Caco-2 (cell line): ENCODE data around the gene SCAPER. TPM values are rescaled to one million over a fixed set of nuclear protein-coding genes. Genes with fewer than 3 reads are reported as not detected.

Experiments used
- BruUV-seq: library from RNA; stranded (reverse); fragments of 400-500 nt; replicated peaks from 2 replicates; lab custom pipeline; 2021; lab: Mats Ljungman, UMichigan
- CTCF ChIA-PET: fragments of 300-600 bp; sonication (Branson Sonifier 250); formaldehyde crosslinking; loops from one replicate; lab custom pipeline; 2022; ENCODE audit warnings: antibody characterized with exemption; lab: Charles Lee
- POLR2A ChIA-PET: fragments of 300-600 bp; sonication (Branson Sonifier 250); formaldehyde crosslinking; loops from one replicate; lab custom pipeline; 2022; ENCODE audit warnings: antibody characterized with exemption; lab: Charles Lee
- DNase-seq, 2 experiments: peaks; one replicate each; pipeline versions ENCODE4 v3.0.0 to v3.0.0-alpha.2; 2020 to 2022
- H3K27me3 ChIP-seq: replicated peaks from 2 replicates; pipeline ENCODE4 v1.6.0; 2011; ENCODE audit warnings: low read length; ENCODE audit not compliant: control insufficient read depth, insufficient read depth
- H3K36me3 ChIP-seq: 2 replicates; pipeline ENCODE4 v1.5.1; 2011; ENCODE audit warnings: low read length; ENCODE audit not compliant: control insufficient read depth, insufficient read depth
- H3K4me1 ChIP-seq: fragments of 250-450 bp; sonication (Bioruptor Pico); 2 replicates; pipeline ENCODE4 v1.5.1; 2020; ENCODE audit warnings: mild to moderate bottlenecking
- H3K4me3 ChIP-seq: 2 replicates; pipeline ENCODE4 v1.5.1; 2011; ENCODE audit warnings: low read depth, mild to moderate bottlenecking, control low read depth, low read length
- H3K9me3 ChIP-seq: fragments of 250-450 bp; sonication (Bioruptor Pico); 2 replicates; pipeline ENCODE4 v1.5.1; 2020; ENCODE audit warnings: mild to moderate bottlenecking, moderate library complexity
- H3K27ac Mint-ChIP-seq: one replicate; pipeline ENCODE4 v1.8.0; 2022; ENCODE audit warnings: mixed read lengths; ENCODE audit not compliant: unreplicated experiment
- H3K27me3 Mint-ChIP-seq: one replicate; pipeline ENCODE4 v1.8.0; 2022; ENCODE audit warnings: mixed read lengths; ENCODE audit not compliant: insufficient read depth, unreplicated experiment
- H3K36me3 Mint-ChIP-seq: one replicate; pipeline ENCODE4 v1.8.0; 2022; ENCODE audit warnings: mild to moderate bottlenecking, mixed read lengths; ENCODE audit not compliant: insufficient read depth, unreplicated experiment
- H3K4me1 Mint-ChIP-seq: one replicate; pipeline ENCODE4 v1.8.0; 2022; ENCODE audit warnings: low read depth, mixed read lengths; ENCODE audit not compliant: unreplicated experiment
- H3K4me3 Mint-ChIP-seq: one replicate; pipeline ENCODE4 v1.8.0; 2022; ENCODE audit warnings: mild to moderate bottlenecking, moderate library complexity, mixed read lengths; ENCODE audit not compliant: unreplicated experiment
- H3K9me3 Mint-ChIP-seq: one replicate; pipeline ENCODE4 v1.8.0; 2022; ENCODE audit warnings: mixed read lengths; ENCODE audit not compliant: unreplicated experiment
- intact Hi-C: fragments of 100-400 bp; cut with micrococcal nuclease; formaldehyde crosslinking; loops from one replicate; pipeline ENCODE4 v1.10.0; 2022; ENCODE audit not compliant: unreplicated experiment
- total RNA-seq: library from RNA; stranded (reverse); gene quantifications from 2 replicates; pipeline ENCODE4 v1.2.3, GENCODE V29; 2022
- TF ChIP-seq, protein P1 (sequence below), 2 experiments: fragments of 200-600 bp in 1 of 2; IDR thresholded peaks; 1 replicate in 1 of 2; 2 replicates in 1 of 2; pipeline versions ENCODE4 v1.5.1 to v1.8.0; 2011 to 2022; ENCODE audit warnings: antibody characterized with exemption in 1 of 2, control low read depth in 1 of 2, inconsistent platforms in 1 of 2, low read depth in 1 of 2, low read length in 1 of 2, mild to moderate bottlenecking in 1 of 2, moderate library complexity in 1 of 2; ENCODE audit not compliant: insufficient read depth in 1 of 2, severe bottlenecking in 1 of 2, unreplicated experiment in 1 of 2

SCAPER gene
- total RNA-seq, 1 experiment from 2014 or later, result 24.6 TPM

DNA sequence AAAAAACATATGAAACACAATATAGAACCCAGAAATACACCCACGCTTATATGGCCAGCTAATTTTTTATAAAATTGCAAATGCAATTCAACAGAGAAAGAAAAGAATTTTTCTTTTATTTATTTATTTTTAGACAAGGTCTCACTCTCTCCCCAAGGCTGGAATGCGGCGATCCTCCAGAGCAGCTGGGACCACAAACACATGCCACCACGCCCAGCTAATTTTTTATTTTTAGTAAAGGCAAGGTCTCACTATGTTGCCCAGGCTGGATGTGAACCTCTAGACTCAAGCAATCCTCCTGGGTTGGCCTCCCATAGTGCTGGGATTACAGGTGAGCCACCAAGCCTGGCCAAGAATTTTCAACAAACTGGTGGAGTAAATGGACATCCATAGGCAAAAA, 117.9 kb downstream of the SCAPER start:
- Histone ChIP-seq H3K4me3 (no peak overlapping the region), H3K27me3 (no peaks in the 10 kb centered on the region), H3K9me3 (0 out of 2 replicates have a peak, but pooled peaks cover 3% of the 10 kb centered on the region), H3K36me3 (peaks cover 2% of the 10 kb centered on the region; the same call in 1 of the 2 replicates), H3K4me1 (no peaks in the 10 kb centered on the region)
- DNase-seq, result no peak
- TF ChIP-seq, protein P1, sequence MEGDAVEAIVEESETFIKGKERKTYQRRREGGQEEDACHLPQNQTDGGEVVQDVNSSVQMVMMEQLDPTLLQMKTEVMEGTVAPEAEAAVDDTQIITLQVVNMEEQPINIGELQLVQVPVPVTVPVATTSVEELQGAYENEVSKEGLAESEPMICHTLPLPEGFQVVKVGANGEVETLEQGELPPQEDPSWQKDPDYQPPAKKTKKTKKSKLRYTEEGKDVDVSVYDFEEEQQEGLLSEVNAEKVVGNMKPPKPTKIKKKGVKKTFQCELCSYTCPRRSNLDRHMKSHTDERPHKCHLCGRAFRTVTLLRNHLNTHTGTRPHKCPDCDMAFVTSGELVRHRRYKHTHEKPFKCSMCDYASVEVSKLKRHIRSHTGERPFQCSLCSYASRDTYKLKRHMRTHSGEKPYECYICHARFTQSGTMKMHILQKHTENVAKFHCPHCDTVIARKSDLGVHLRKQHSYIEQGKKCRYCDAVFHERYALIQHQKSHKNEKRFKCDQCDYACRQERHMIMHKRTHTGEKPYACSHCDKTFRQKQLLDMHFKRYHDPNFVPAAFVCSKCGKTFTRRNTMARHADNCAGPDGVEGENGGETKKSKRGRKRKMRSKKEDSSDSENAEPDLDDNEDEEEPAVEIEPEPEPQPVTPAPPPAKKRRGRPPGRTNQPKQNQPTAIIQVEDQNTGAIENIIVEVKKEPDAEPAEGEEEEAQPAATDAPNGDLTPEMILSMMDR (IDR thresholded peaks at IDR 0.05; ENCODE audit: insufficient read depth in 1 of 2, low read depth in 1 of 2, low read length in 1 of 2, severe bottlenecking in 1 of 2, unreplicated experiment in 1 of 2), result no peak
- POLR2A ChIA-PET, result no interaction called here
- intact Hi-C loops, result no loop called here
- H3K4me1 Mint-ChIP-seq, result no peaks in the 10 kb centered on the region
- H3K27me3 Mint-ChIP-seq, result no peaks in the 10 kb centered on the region
- H3K27ac Mint-ChIP-seq, result no peak overlapping the region
- peaks cover 10% of the 10 kb centered on the region for H3K36me3 Mint-ChIP-seq
- no peaks in the 10 kb centered on the region for H3K9me3 Mint-ChIP-seq
- CTCF ChIA-PET, result no interaction called here
- no peak overlapping the region for H3K4me3 Mint-ChIP-seq
- no TSS peak for BruUV-seq

DNA sequence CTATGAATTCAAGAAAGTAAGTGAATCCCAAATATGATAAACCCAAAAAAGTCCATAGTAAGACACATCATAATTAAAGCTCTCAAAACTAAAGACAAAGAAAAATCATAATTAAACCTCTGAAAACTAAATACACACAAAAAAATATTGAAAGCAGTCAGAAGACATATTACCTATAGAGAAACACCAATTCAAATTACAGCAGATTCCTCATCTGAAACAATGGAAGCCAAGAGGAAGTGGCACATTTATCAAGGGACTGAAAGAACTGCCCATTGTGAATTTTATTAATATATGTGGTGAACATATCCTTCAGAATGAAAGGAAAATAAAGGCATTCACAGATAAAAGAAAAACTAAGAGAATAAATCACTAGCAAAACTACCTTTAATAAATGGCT, 128.2 kb downstream of the SCAPER start:
- H3K4me1 ChIP-seq, result no peaks in the 10 kb centered on the region
- no peaks in the 10 kb centered on the region; the same call in 1 of the 2 replicates for H3K9me3 ChIP-seq
- no peak for DNase-seq
- Mint-ChIP-seq H3K4me1 (no peaks in the 10 kb centered on the region), H3K27ac (no peak overlapping the region), H3K36me3 (no peaks in the 10 kb centered on the region), H3K4me3 (no peak overlapping the region), H3K9me3 (peaks cover 9% of the 10 kb centered on the region), H3K27me3 (no peaks in the 10 kb centered on the region)
- H3K27me3 ChIP-seq, result no peaks in the 10 kb centered on the region
- POLR2A ChIA-PET, result no interaction called here
- CTCF ChIA-PET, result no interaction called here
- intact Hi-C loops, result no loop called here
- no peaks in the 10 kb centered on the region for H3K36me3 ChIP-seq
- BruUV-seq, result no TSS peak
- TF ChIP-seq, protein P1 (IDR thresholded peaks at IDR 0.05; ENCODE audit: insufficient read depth in 1 of 2, low read depth in 1 of 2, low read length in 1 of 2, severe bottlenecking in 1 of 2, unreplicated experiment in 1 of 2), result no peak
- H3K4me3 ChIP-seq, result no peak overlapping the region

DNA sequence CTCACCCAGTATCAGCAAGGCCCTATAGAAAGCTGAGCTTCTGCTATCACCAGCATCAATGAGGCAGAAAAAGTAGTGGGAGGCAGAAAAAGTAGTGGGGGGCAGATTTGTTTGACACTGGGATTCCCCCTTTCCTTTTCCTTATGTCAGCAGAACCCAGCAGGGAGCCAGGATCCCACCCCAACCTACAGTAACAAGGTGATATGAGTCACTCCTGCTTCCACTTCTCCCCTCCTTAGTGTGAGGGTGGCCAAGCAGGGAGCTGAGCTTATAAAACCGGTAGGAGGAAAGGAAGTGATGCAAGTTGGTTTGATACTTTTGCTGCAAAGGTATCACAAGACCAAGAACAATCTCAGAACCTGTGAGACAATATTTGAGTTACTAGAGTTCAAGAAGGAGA, 128.7 kb downstream of the SCAPER start:
- BruUV-seq, result no TSS peak
- Histone ChIP-seq H3K4me3 (no peak overlapping the region), H3K9me3 (no peaks in the 10 kb centered on the region; the same call in 1 of the 2 replicates), H3K27me3 (no peaks in the 10 kb centered on the region), H3K36me3 (no peaks in the 10 kb centered on the region), H3K4me1 (no peaks in the 10 kb centered on the region)
- no peak overlapping the region for H3K27ac Mint-ChIP-seq
- DNase-seq, result no peak
- no peaks in the 10 kb centered on the region for H3K27me3 Mint-ChIP-seq
- no peaks in the 10 kb centered on the region for H3K4me1 Mint-ChIP-seq
- ChIA-PET POLR2A (no interaction called here), CTCF (no interaction called here)
- intact Hi-C loops, result no loop called here
- no peaks in the 10 kb centered on the region for H3K36me3 Mint-ChIP-seq
- peaks cover 9% of the 10 kb centered on the region for H3K9me3 Mint-ChIP-seq
- TF ChIP-seq, protein P1 (IDR thresholded peaks at IDR 0.05; ENCODE audit: insufficient read depth in 1 of 2, low read depth in 1 of 2, low read length in 1 of 2, severe bottlenecking in 1 of 2, unreplicated experiment in 1 of 2), result no peak
- H3K4me3 Mint-ChIP-seq, result no peak overlapping the region
